ENCODE results near the gene FOXP1. TPM values are rescaled to one million over a fixed set of nuclear protein-coding genes. Genes with fewer than 3 reads are reported as not detected.

The FOXP1 gene
- total and polyA plus RNA-seq, 3 donors from 2014 or later: 37.8 to 105 (median 75.9) TPM

GRCh38 chr3:71597286-71597685 lies 13.8 kb upstream of the FOXP1 start:
- Histone ChIP-seq H3K27ac (no peak overlapping the region), H3K27me3 (no peaks in the 10 kb centered on the region), H3K4me1 (no peaks in the 10 kb centered on the region), H3K9me3 (no peaks in the 10 kb centered on the region), H3K4me3 (no peak overlapping the region), H3K36me3 (ENCODE audit: low read depth, missing control alignments) (no peaks in the 10 kb centered on the region)
- TF ChIP-seq, protein P1, sequence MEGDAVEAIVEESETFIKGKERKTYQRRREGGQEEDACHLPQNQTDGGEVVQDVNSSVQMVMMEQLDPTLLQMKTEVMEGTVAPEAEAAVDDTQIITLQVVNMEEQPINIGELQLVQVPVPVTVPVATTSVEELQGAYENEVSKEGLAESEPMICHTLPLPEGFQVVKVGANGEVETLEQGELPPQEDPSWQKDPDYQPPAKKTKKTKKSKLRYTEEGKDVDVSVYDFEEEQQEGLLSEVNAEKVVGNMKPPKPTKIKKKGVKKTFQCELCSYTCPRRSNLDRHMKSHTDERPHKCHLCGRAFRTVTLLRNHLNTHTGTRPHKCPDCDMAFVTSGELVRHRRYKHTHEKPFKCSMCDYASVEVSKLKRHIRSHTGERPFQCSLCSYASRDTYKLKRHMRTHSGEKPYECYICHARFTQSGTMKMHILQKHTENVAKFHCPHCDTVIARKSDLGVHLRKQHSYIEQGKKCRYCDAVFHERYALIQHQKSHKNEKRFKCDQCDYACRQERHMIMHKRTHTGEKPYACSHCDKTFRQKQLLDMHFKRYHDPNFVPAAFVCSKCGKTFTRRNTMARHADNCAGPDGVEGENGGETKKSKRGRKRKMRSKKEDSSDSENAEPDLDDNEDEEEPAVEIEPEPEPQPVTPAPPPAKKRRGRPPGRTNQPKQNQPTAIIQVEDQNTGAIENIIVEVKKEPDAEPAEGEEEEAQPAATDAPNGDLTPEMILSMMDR (IDR thresholded peaks at IDR 0.05): no peak
- no peak for TF ChIP-seq POLR2A (IDR thresholded peaks at IDR 0.05)
- intact Hi-C loops (cut with DNase I; ENCODE audit: low total_unique reads): no loop called here
- 89 to 96% methylated on average over 1 of the region's 1 CpG for WGBS, 2 donors
- DNase-seq: no peak

DNA sequence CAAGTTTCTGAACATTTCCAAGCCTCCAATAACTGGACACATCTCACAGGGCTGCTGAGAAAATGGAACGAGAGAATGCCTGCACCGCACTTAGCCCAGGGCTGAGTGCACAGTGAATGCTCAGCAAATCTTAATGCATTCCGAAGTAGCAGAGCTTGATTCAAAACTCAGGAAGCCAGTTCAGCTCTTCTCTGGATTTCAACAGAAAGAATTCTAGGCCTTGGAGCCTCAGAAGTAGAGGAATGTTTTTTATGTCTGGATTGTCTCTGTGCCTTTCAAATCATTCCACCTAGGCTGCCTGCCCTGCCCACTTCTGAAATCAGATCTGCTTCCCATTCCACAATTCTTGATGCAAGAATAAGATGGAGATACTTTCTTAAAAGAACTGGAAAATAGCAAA lies 9.6 kb upstream of the FOXP1 start:
- H3K27ac ChIP-seq: no peak overlapping the region

GRCh38 chr3:71591101-71591500 lies 7.6 kb upstream of the FOXP1 start:
- TF ChIP-seq POLR2A (IDR thresholded peaks at IDR 0.05): no peak
- TF ChIP-seq, protein P1 (IDR thresholded peaks at IDR 0.05): no peak
- Histone ChIP-seq H3K4me3 (no peak overlapping the region), H3K9me3 (no peaks in the 10 kb centered on the region), H3K27me3 (no peaks in the 10 kb centered on the region), H3K27ac (no peak overlapping the region), H3K36me3 (ENCODE audit: low read depth, missing control alignments) (no peaks in the 10 kb centered on the region), H3K4me1 (no peaks in the 10 kb centered on the region)
- WGBS, 2 donors: 89 to 100% methylated on average over 2 of the region's 2 CpGs
- intact Hi-C loops (cut with DNase I; ENCODE audit: low total_unique reads): no loop called here
- DNase-seq: no peak

More for the DNA sequence above, 9.6 kb upstream of the FOXP1 start:
- H3K27me3 ChIP-seq: no peaks in the 10 kb centered on the region
- no peak overlapping the region for H3K4me3 ChIP-seq
- WGBS, 2 donors: 89 to 98% methylated on average over 3 of the region's 3 CpGs
- H3K4me1 ChIP-seq: no peaks in the 10 kb centered on the region
- TF ChIP-seq, protein P1 (IDR thresholded peaks at IDR 0.05): no peak
- no peak for TF ChIP-seq POLR2A (IDR thresholded peaks at IDR 0.05)
- DNase-seq: no peak
- intact Hi-C loops (cut with DNase I; ENCODE audit: low total_unique reads): no loop called here
- no peaks in the 10 kb centered on the region for H3K9me3 ChIP-seq
- no peaks in the 10 kb centered on the region for H3K36me3 ChIP-seq (ENCODE audit: low read depth, missing control alignments)

GRCh38 chr3:71589132-71589531 lies 5.6 kb upstream of the FOXP1 start:
- no peaks in the 10 kb centered on the region for H3K27me3 ChIP-seq
- H3K4me3 ChIP-seq: no peak overlapping the region
- no peak overlapping the region for H3K27ac ChIP-seq
- H3K4me1 ChIP-seq: peaks cover 5% of the 10 kb centered on the region
- no peaks in the 10 kb centered on the region for H3K36me3 ChIP-seq (ENCODE audit: low read depth, missing control alignments)
- intact Hi-C loops (cut with DNase I; ENCODE audit: low total_unique reads): no loop called here
- TF ChIP-seq, protein P1 (IDR thresholded peaks at IDR 0.05): no peak
- no peak for TF ChIP-seq POLR2A (IDR thresholded peaks at IDR 0.05)
- no peaks in the 10 kb centered on the region for H3K9me3 ChIP-seq
- 91 to 97% methylated on average over 2 of the region's 2 CpGs for WGBS, 2 donors
- DNase-seq: no peak

DNA sequence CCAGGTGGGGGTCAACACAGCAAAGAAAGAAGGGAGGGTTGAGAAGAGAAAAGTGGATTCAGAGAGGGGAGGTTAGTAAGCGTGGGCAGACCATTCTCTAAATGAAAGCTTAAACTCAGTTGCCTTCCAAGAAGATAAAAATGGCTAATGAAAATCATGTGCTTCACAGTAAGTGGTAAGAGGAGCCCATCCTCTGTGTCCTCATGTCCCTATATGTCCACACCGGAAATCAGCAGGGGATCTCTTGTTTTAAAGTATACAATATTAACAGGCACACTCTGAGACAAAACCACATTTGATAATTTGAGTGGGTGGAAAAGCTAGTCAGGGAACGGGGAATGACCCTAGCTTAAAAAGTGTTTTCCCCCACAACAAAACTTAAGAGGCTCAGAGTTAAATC lies 4.4 kb upstream of the FOXP1 start:
- no peak for DNase-seq
- no peak overlapping the region for H3K4me3 ChIP-seq
- peaks cover 5% of the 10 kb centered on the region for H3K4me1 ChIP-seq
- no peaks in the 10 kb centered on the region for H3K9me3 ChIP-seq
- H3K27ac ChIP-seq: no peak overlapping the region
- 79 to 83% methylated on average over 3 of the region's 3 CpGs for WGBS, 2 donors
- TF ChIP-seq, protein P1 (IDR thresholded peaks at IDR 0.05): no peak
- TF ChIP-seq POLR2A (IDR thresholded peaks at IDR 0.05): no peak
- no peaks in the 10 kb centered on the region for H3K36me3 ChIP-seq (ENCODE audit: low read depth, missing control alignments)
- intact Hi-C loops (cut with DNase I; ENCODE audit: low total_unique reads): no loop called here
- no peaks in the 10 kb centered on the region for H3K27me3 ChIP-seq
